ENCODE data around the gene SATL1. TPM values are rescaled to one million over a fixed set of nuclear protein-coding genes. Genes with fewer than 3 reads are reported as not detected.
A peak's percentile ranks its signal among the peaks of the same experiment; 100 is the strongest.
"Not testable (repeated sequence)": the region's sequence is repeated elsewhere in the genome, so short reads cannot be mapped to it uniquely, and the experiment has no call there.

The SATL1 gene
- total RNA-seq, 1 donor: not detected

DNA sequence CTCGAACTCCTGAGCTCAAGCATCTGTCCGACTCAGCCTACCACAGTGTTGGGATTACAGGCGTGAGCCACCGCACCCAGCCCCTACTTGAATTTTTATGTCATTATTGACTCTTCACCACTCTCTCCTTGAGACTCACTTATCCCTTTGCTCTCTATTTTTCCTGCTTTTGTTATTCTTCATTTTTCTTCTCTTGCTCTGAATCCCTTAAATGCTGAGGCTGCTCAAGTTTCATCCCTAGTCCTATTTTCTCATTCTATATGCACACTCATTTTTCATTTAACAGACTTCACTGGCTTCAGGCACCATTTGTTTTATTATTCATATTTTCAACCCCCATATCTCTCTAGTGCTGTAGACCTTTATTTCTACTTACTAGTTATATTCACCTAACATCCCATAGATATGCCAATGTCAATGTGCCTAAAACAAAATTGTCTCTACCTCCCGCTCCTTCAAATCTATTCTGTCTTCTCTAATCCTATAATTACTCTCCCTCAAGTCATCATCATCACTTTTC is 154.2 kb downstream of the SATL1 start:
- no peak overlapping the region for H2AFZ ChIP-seq (ENCODE audit: low read length)
- no peaks in the 10 kb centered on the region for H3K9me3 ChIP-seq (ENCODE audit: low read depth, low read length)
- H3K4me1 ChIP-seq (ENCODE audit: insufficient read depth, low read length): no peaks in the 10 kb centered on the region
- DNase-seq (ENCODE audit: insufficient read length, low spot score, missing footprints): no peak
- no peak overlapping the region for H3K27ac ChIP-seq (ENCODE audit: low read depth, low read length)
- no peaks in the 10 kb centered on the region for H3K79me2 ChIP-seq (ENCODE audit: insufficient read depth, low read length)
- no peak overlapping the region for H3K4me2 ChIP-seq (ENCODE audit: insufficient read depth, low read length)
- H3K36me3 ChIP-seq (ENCODE audit: insufficient read depth, low read length): no peaks in the 10 kb centered on the region
- H3K27me3 ChIP-seq (ENCODE audit: insufficient read depth, low read length): no peaks in the 10 kb centered on the region
- TF ChIP-seq, protein P1, sequence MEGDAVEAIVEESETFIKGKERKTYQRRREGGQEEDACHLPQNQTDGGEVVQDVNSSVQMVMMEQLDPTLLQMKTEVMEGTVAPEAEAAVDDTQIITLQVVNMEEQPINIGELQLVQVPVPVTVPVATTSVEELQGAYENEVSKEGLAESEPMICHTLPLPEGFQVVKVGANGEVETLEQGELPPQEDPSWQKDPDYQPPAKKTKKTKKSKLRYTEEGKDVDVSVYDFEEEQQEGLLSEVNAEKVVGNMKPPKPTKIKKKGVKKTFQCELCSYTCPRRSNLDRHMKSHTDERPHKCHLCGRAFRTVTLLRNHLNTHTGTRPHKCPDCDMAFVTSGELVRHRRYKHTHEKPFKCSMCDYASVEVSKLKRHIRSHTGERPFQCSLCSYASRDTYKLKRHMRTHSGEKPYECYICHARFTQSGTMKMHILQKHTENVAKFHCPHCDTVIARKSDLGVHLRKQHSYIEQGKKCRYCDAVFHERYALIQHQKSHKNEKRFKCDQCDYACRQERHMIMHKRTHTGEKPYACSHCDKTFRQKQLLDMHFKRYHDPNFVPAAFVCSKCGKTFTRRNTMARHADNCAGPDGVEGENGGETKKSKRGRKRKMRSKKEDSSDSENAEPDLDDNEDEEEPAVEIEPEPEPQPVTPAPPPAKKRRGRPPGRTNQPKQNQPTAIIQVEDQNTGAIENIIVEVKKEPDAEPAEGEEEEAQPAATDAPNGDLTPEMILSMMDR (IDR thresholded peaks at IDR 0.05; ENCODE audit: extremely low read depth, low read depth, low read length): no peak
- H4K20me1 ChIP-seq (ENCODE audit: insufficient read depth, low read length): no peaks in the 10 kb centered on the region
- no peak overlapping the region for H3K4me3 ChIP-seq (ENCODE audit: insufficient read depth, low read length)

DNA sequence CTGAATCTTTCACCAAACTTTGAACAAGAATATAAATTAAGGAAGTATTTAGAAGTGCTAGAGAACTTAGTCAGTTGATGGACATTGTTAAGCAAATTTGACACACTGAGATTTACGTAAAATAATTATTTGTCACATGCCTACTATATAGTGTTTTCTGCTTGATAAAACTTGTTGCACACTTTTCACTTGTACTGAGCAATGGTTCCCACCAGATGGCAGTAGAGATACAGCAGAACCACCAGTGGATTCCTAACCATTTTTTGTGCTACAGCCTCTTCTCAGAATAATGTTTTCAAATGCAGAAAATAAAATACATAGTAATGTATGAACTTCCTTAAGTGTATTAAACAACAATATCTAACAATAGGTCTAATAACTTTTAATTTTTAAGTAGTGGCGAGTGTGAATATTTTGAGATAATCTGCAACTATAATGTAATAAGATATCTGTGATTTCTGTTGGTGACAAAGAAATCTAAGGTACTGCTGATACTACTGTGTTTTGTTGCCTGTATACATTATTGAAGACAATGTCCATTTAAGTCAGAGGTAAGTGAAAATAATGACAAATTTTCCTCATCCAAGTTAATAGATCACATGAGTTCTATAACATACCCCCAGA is 158.7 kb downstream of the SATL1 start:
- H3K4me3 ChIP-seq (ENCODE audit: insufficient read depth, low read length): no peak overlapping the region
- H3K36me3 ChIP-seq (ENCODE audit: insufficient read depth, low read length): no peaks in the 10 kb centered on the region
- no peaks in the 10 kb centered on the region for H3K9me3 ChIP-seq (ENCODE audit: low read depth, low read length)
- no peak overlapping the region for H3K4me2 ChIP-seq (ENCODE audit: insufficient read depth, low read length)
- TF ChIP-seq, protein P1 (IDR thresholded peaks at IDR 0.05; ENCODE audit: extremely low read depth, low read depth, low read length): peak; percentile 82
- H4K20me1 ChIP-seq (ENCODE audit: insufficient read depth, low read length): no peaks in the 10 kb centered on the region
- H3K27ac ChIP-seq (ENCODE audit: low read depth, low read length): no peak overlapping the region
- H3K27me3 ChIP-seq (ENCODE audit: insufficient read depth, low read length): no peaks in the 10 kb centered on the region
- peak; percentile 46 for DNase-seq (ENCODE audit: insufficient read length, low spot score, missing footprints)
- H2AFZ ChIP-seq (ENCODE audit: low read length): no peak overlapping the region
- no peaks in the 10 kb centered on the region for H3K79me2 ChIP-seq (ENCODE audit: insufficient read depth, low read length)
- peaks cover 4% of the 10 kb centered on the region for H3K4me1 ChIP-seq (ENCODE audit: insufficient read depth, low read length)

DNA sequence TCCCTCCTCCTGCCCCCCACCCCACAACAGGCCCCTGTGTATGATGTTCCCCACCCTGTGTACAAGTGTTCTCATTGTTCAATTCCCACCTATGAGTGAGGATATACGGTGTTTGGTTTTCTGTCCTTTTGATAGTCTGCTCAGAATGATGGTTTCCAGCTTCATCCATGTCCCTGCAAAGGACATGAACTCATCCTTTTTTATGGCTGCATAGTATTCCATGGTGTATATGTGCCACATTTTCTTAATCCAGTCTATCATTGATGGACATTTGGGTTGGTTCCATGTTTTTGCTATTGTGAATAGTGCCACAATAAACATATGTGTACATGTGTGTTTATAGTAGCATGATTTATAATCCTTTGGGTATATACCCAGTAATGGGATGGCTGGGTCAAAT is 166.3 kb downstream of the SATL1 start:
- H3K4me3 ChIP-seq (ENCODE audit: insufficient read depth, low read length); H3K4me1 ChIP-seq (ENCODE audit: insufficient read depth, low read length); H3K27me3 ChIP-seq (ENCODE audit: insufficient read depth, low read length); H3K9me3 ChIP-seq (ENCODE audit: low read depth, low read length); DNase-seq (ENCODE audit: insufficient read length, low spot score, missing footprints); H3K36me3 ChIP-seq (ENCODE audit: insufficient read depth, low read length); H4K20me1 ChIP-seq (ENCODE audit: insufficient read depth, low read length); H2AFZ ChIP-seq (ENCODE audit: low read length); H3K4me2 ChIP-seq (ENCODE audit: insufficient read depth, low read length); H3K27ac ChIP-seq (ENCODE audit: low read depth, low read length); H3K79me2 ChIP-seq (ENCODE audit: insufficient read depth, low read length): not testable (repeated sequence)

DNA sequence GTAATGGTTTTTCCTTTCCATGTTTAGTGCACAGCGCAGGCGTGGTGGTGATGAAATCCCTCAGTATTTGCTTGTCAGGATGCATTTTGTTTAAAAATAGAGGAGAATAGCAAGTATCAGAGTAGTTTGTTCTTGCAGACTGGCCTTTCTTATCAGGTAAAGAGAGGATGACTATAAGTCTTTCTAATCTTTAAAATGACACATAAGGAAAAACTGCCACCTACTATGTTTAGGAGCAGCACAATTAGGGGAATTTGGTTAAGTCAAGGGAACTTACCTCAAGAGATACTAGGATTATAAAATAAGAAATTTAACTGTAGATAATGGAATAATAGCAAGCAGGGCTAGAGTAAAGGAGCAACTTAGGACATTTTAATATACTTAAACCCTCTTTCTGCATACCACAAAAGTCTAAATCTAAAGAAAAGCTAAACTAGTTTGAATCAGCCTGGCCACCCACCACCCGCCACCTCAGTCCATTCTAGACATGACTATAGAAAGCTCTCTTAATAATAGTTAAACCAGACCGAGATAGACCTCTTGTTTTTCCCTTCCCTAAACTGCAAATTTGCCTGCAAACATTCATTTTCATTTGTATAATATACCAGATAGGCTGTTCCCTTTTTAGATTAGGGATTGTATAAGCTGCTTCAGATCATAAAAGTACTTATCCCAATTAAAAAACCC is 177.9 kb downstream of the SATL1 start:
- Histone ChIP-seq H3K27me3 (ENCODE audit: insufficient read depth, low read length) (no peaks in the 10 kb centered on the region), H3K4me2 (ENCODE audit: insufficient read depth, low read length) (no peak overlapping the region), H3K9me3 (ENCODE audit: low read depth, low read length) (no peaks in the 10 kb centered on the region), H2AFZ (ENCODE audit: low read length) (no peak overlapping the region), H3K79me2 (ENCODE audit: insufficient read depth, low read length) (no peaks in the 10 kb centered on the region), H3K27ac (ENCODE audit: low read depth, low read length) (no peak overlapping the region), H4K20me1 (ENCODE audit: insufficient read depth, low read length) (no peaks in the 10 kb centered on the region), H3K36me3 (ENCODE audit: insufficient read depth, low read length) (no peaks in the 10 kb centered on the region), H3K4me1 (ENCODE audit: insufficient read depth, low read length) (no peaks in the 10 kb centered on the region), H3K4me3 (ENCODE audit: insufficient read depth, low read length) (no peak overlapping the region)
- no peak for DNase-seq (ENCODE audit: insufficient read length, low spot score, missing footprints)
- TF ChIP-seq, protein P1 (IDR thresholded peaks at IDR 0.05; ENCODE audit: extremely low read depth, low read depth, low read length): no peak

All from osteoblast (primary cell).